ENCODE data around the gene CFDP1. TPM values are rescaled to one million over a fixed set of nuclear protein-coding genes. Genes with fewer than 3 reads are reported as not detected.

The CFDP1 gene
- polyA plus RNA-seq, 3 donors, result 12.9 to 23.2 (median 19.0) TPM

GRCh38 chr16:75248536-75249380 is 184.5 kb downstream of the CFDP1 start:
- Mint-ChIP-seq H3K27ac (no peak overlapping the region), H3K36me3 (peaks cover 0 to 1% of the 10 kb centered on the region in 2 donors), H3K9me3 (peaks cover 0 to 12% (median 1%) of the 10 kb centered on the region in 7 donors), H3K4me3 (peak overlapping the region in 1 of 2 donors; percentile 66), H3K27me3 (ENCODE audit: low read depth in 3 of 3) (peaks cover 76 to 96% (median 77%) of the 10 kb centered on the region in 3 donors), H3K4me1 (peaks cover 13% of the 10 kb centered on the region)
- intact Hi-C loops (cut with micrococcal nuclease), result no loop called here
- no peaks in the 10 kb centered on the region for H3K79me2 ChIP-seq (ENCODE audit: insufficient read depth, low read length)
- WGBS (ENCODE audit: insufficient coverage), result 91% methylated on average over 15 of the region's 17 CpGs
- H3K36me3 ChIP-seq (replicated peaks in 1 of 2; ENCODE audit: control insufficient read depth in 1 of 2, insufficient read depth in 2 of 2, low read length in 2 of 2), result no peaks in the 10 kb centered on the region
- H3K27ac ChIP-seq (ENCODE audit: low read depth in 1 of 2, low read length in 2 of 2), result no peak overlapping the region
- H3K4me3 ChIP-seq (replicated peaks in 1 of 3; ENCODE audit: low read depth in 2 of 3, low read length in 3 of 3), result no peak overlapping the region
- peaks cover 13 to 15% of the 10 kb centered on the region in 2 donors for H3K4me1 ChIP-seq (ENCODE audit: control insufficient read depth in 1 of 2, insufficient read depth in 2 of 2, low read length in 2 of 2)
- peaks cover 0 to 14% of the 10 kb centered on the region in 2 donors for H3K9me3 ChIP-seq (replicated peaks in 1 of 2; ENCODE audit: control insufficient read depth in 1 of 2, insufficient read depth in 1 of 2, low read length in 2 of 2)
- no peak overlapping the region for H3K4me2 ChIP-seq (replicated peaks; ENCODE audit: extremely low read depth, low read length, poor library complexity, severe bottlenecking)
- no peak for DNase-seq
- peaks cover 7 to 86% of the 10 kb centered on the region in 2 donors for H3K27me3 ChIP-seq (ENCODE audit: control insufficient read depth in 2 of 2, insufficient read depth in 2 of 2, low read length in 2 of 2)
- no peaks in the 10 kb centered on the region for H4K20me1 ChIP-seq (ENCODE audit: insufficient read depth, low read length)
- no peak for TF ChIP-seq CTCF (IDR thresholded peaks at IDR 0.05)
- no peak overlapping the region for H2AFZ ChIP-seq (ENCODE audit: insufficient read depth, low read depth, low read length, poor library complexity, severe bottlenecking)
- no peak overlapping the region for H3K9ac ChIP-seq (ENCODE audit: insufficient read depth, low read length, poor library complexity, severe bottlenecking)

- H3K79me2 ChIP-seq (ENCODE audit: insufficient read depth, low read length), result no peaks in the 10 kb centered on the region
- WGBS (ENCODE audit: insufficient coverage), result 75% methylated on average over 10 of the region's 13 CpGs
- H4K20me1 ChIP-seq (ENCODE audit: insufficient read depth, low read length), result no peaks in the 10 kb centered on the region
- intact Hi-C loops (cut with micrococcal nuclease), result no loop called here
- peaks cover 73 to 96% (median 77%) of the 10 kb centered on the region in 3 donors for H3K27me3 Mint-ChIP-seq (ENCODE audit: low read depth in 3 of 3)
- peaks cover 13 to 15% of the 10 kb centered on the region in 2 donors for H3K4me1 ChIP-seq (ENCODE audit: control insufficient read depth in 1 of 2, insufficient read depth in 2 of 2, low read length in 2 of 2)
- peaks cover 7 to 86% of the 10 kb centered on the region in 2 donors for H3K27me3 ChIP-seq (ENCODE audit: control insufficient read depth in 2 of 2, insufficient read depth in 2 of 2, low read length in 2 of 2)
- H3K4me3 ChIP-seq (replicated peaks in 1 of 3; ENCODE audit: low read depth in 2 of 3, low read length in 3 of 3), result no peak overlapping the region
- H3K27ac Mint-ChIP-seq, result no peak overlapping the region
- peak overlapping the region in 1 of 2 donors; percentile 66 for H3K4me3 Mint-ChIP-seq
- H3K4me1 Mint-ChIP-seq, result peaks cover 13% of the 10 kb centered on the region
- no peak for DNase-seq
- H3K27ac ChIP-seq (ENCODE audit: low read depth in 1 of 2, low read length in 2 of 2), result no peak overlapping the region
- H3K9me3 Mint-ChIP-seq, result peaks cover 0 to 11% (median 2%) of the 10 kb centered on the region in 7 donors
- H3K36me3 Mint-ChIP-seq, result peaks cover 0 to 1% of the 10 kb centered on the region in 2 donors
- no peaks in the 10 kb centered on the region for H3K36me3 ChIP-seq (replicated peaks in 1 of 2; ENCODE audit: control insufficient read depth in 1 of 2, insufficient read depth in 2 of 2, low read length in 2 of 2)
- no peak overlapping the region for H3K4me2 ChIP-seq (replicated peaks; ENCODE audit: extremely low read depth, low read length, poor library complexity, severe bottlenecking)
- no peak for TF ChIP-seq CTCF (IDR thresholded peaks at IDR 0.05)
- no peak overlapping the region for H3K9ac ChIP-seq (ENCODE audit: insufficient read depth, low read length, poor library complexity, severe bottlenecking)
- no peak overlapping the region for H2AFZ ChIP-seq (ENCODE audit: insufficient read depth, low read depth, low read length, poor library complexity, severe bottlenecking)
- H3K9me3 ChIP-seq (replicated peaks in 1 of 2; ENCODE audit: control insufficient read depth in 1 of 2, insufficient read depth in 1 of 2, low read length in 2 of 2), result peaks cover 0 to 13% of the 10 kb centered on the region in 2 donors
Observed at GRCh38 chr16:75248142-75248535, 185.2 kb downstream of the CFDP1 start.

Data from CD14-positive monocyte (primary cell).